H1 (cell line): Measurements from ENCODE around the gene ALDH4A1. TPM values are rescaled to one million over a fixed set of nuclear protein-coding genes. Genes with fewer than 3 reads are reported as not detected.

Experiments
- CTCF ChIA-PET: fragments of 300-600 bp; sonication (Branson Sonifier 250); formaldehyde crosslinking; loops from one replicate; lab custom pipeline; 2021; ENCODE audit not compliant: partially characterized antibody; lab: Charles Lee
- POLR2A ChIA-PET: fragments of 300-600 bp; sonication (Branson Sonifier 250); formaldehyde crosslinking; loops from one replicate; lab custom pipeline; 2021; ENCODE audit warnings: inconsistent platforms; ENCODE audit not compliant: partially characterized antibody; lab: Charles Lee
- DNase-seq, 2 experiments: peaks; one replicate each; pipeline versions ENCODE4 v3.0.0 to v3.0.0-alpha.2; 2010 to 2022; ENCODE audit warnings: low spot score in 2 of 2, low read depth in 1 of 2, mixed read lengths in 1 of 2
- FAIRE-seq: peaks from 2 replicates; lab custom pipeline; 2011; peaks lifted over from hg19 to GRCh38; lab: Jason Lieb, UNC
- H2AFZ ChIP-seq: 2 replicates; pipeline ENCODE4 v1.8.1; 2012; ENCODE audit warnings: low read length, inconsistent platforms
- H2AK5ac ChIP-seq: 2 replicates; pipeline ENCODE4 v1.6.1; 2013; ENCODE audit warnings: low read depth, low read length
- H2BK120ac ChIP-seq: replicated peaks from 2 replicates; pipeline ENCODE3; 2013; ENCODE audit warnings: low read depth, low read length, inconsistent platforms
- H2BK12ac ChIP-seq: 2 replicates; pipeline ENCODE4 v1.6.1; 2013; ENCODE audit warnings: low read depth, low read length
- H2BK15ac ChIP-seq: 2 replicates; pipeline ENCODE4 v1.6.1; 2013; ENCODE audit warnings: low read length
- H2BK20ac ChIP-seq: 2 replicates; pipeline ENCODE4 v1.6.1; 2013; ENCODE audit warnings: low read length
- H2BK5ac ChIP-seq: 2 replicates; pipeline ENCODE4 v1.6.1; 2013; ENCODE audit warnings: low read depth, low read length
- H3K14ac ChIP-seq: 2 replicates; pipeline ENCODE4 v1.6.1; 2013; ENCODE audit warnings: inconsistent platforms; ENCODE audit not compliant: insufficient read length
- H3K18ac ChIP-seq: 2 replicates; pipeline ENCODE4 v1.6.1; 2013; ENCODE audit warnings: low read length; ENCODE audit errors: extremely low read depth
- H3K23ac ChIP-seq: 2 replicates; pipeline ENCODE4 v1.6.1; 2013; ENCODE audit warnings: inconsistent platforms; ENCODE audit not compliant: insufficient read length
- H3K23me2 ChIP-seq: 2 replicates; pipeline ENCODE4 v1.6.1; 2013; ENCODE audit warnings: low read depth, low read length
- H3K27ac ChIP-seq: 2 replicates; pipeline ENCODE4 v1.6.1; 2011; ENCODE audit warnings: low read depth, low read length, inconsistent platforms
- H3K27me3 ChIP-seq, 4 experiments: replicated peaks in 1 of 4; 1 replicate in 1 of 4; 2 replicates in 3 of 4; pipeline versions ENCODE4 v1.6.1 to v1.8.1; 2011 to 2013; ENCODE audit warnings: low read length in 3 of 4, mild to moderate bottlenecking in 3 of 4, inconsistent platforms in 2 of 4, mixed read lengths in 2 of 4, moderate library complexity in 1 of 4; ENCODE audit not compliant: control insufficient read depth in 3 of 4, insufficient read depth in 3 of 4; ENCODE audit errors: extremely low read depth in 1 of 4
- H3K36me3 ChIP-seq, 4 experiments: 2 replicates each; pipeline versions ENCODE4 v1.6.1 to v1.8.1; 2011 to 2013; ENCODE audit warnings: mild to moderate bottlenecking in 4 of 4, low read length in 3 of 4, moderate library complexity in 2 of 4, control low read depth in 1 of 4, inconsistent platforms in 1 of 4; ENCODE audit not compliant: insufficient read depth in 4 of 4, control insufficient read depth in 2 of 4
- H3K4ac ChIP-seq: replicated peaks from 2 replicates; pipeline ENCODE3; 2013; ENCODE audit warnings: low read length, low read depth, mixed read lengths, inconsistent platforms; ENCODE audit not compliant: insufficient read length
- H3K4me1 ChIP-seq, 4 experiments: replicated peaks in 1 of 4; 1 replicate in 1 of 4; 2 replicates in 3 of 4; pipeline versions ENCODE4 v1.6.1 to v1.8.1; 2011 to 2013; ENCODE audit warnings: low read length in 3 of 4, inconsistent platforms in 2 of 4, mixed read lengths in 1 of 4; ENCODE audit not compliant: insufficient read depth in 4 of 4, control insufficient read depth in 3 of 4
- H3K4me2 ChIP-seq, 2 experiments: 2 replicates each; pipeline versions ENCODE4 v1.6.1 to v1.8.1; 2011 to 2013; ENCODE audit warnings: low read depth in 2 of 2, low read length in 2 of 2, control low read depth in 1 of 2, inconsistent platforms in 1 of 2, mild to moderate bottlenecking in 1 of 2; ENCODE audit not compliant: insufficient read depth in 1 of 2
- H3K4me3 ChIP-seq, 4 experiments: fragments of 200-600, 300-600 bp in 1 of 4; sonication (generic), shearing (Covaris generic), sonication (Bioruptor Twin) in 1 of 4; 2 replicates each; pipeline versions ENCODE4 v1.5.1 to v1.8.1; 2011 to 2016; ENCODE audit warnings: low read length in 4 of 4, low read depth in 3 of 4, control low read depth in 2 of 4, inconsistent platforms in 2 of 4, mild to moderate bottlenecking in 2 of 4, mixed read lengths in 1 of 4, moderate library complexity in 1 of 4; ENCODE audit not compliant: insufficient read depth in 2 of 4; ENCODE audit errors: extremely low read depth in 1 of 4
- H3K56ac ChIP-seq: replicated peaks from 2 replicates; pipeline ENCODE3; 2013; ENCODE audit warnings: low read depth, mild to moderate bottlenecking, mixed read lengths, low read length, inconsistent platforms; ENCODE audit not compliant: insufficient read length
- H3K79me1 ChIP-seq: 2 replicates; pipeline ENCODE4 v1.6.1; 2013; ENCODE audit warnings: low read depth, low read length, control low read depth
- H3K79me2 ChIP-seq, 2 experiments: 2 replicates each; pipeline versions ENCODE4 v1.6.1 to v1.8.1; 2012 to 2013; ENCODE audit warnings: low read length in 2 of 2, mild to moderate bottlenecking in 2 of 2, inconsistent platforms in 1 of 2; ENCODE audit not compliant: insufficient read depth in 2 of 2, control insufficient read depth in 1 of 2
- H3K9ac ChIP-seq, 4 experiments: replicated peaks in 1 of 4; 1 replicate in 1 of 4; 2 replicates in 3 of 4; pipeline versions ENCODE4 v1.6.1 to v1.8.1; 2011 to 2013; ENCODE audit warnings: low read depth in 3 of 4, low read length in 3 of 4, control low read depth in 2 of 4, mild to moderate bottlenecking in 2 of 4, moderate library complexity in 2 of 4, inconsistent platforms in 1 of 4; ENCODE audit errors: extremely low read depth in 1 of 4
- H3K9me3 ChIP-seq, 2 experiments: 2 replicates each; pipeline versions ENCODE4 v1.6.1 to v1.8.1; 2012 to 2013; ENCODE audit warnings: mild to moderate bottlenecking in 2 of 2, moderate library complexity in 2 of 2, control low read depth in 1 of 2, inconsistent platforms in 1 of 2, low read depth in 1 of 2, low read length in 1 of 2, mixed read lengths in 1 of 2; ENCODE audit not compliant: insufficient read depth in 2 of 2
- H4K20me1 ChIP-seq, 2 experiments: replicated peaks in 1 of 2; 2 replicates each; pipeline versions ENCODE3 to v1.8.1; 2011 to 2013; ENCODE audit warnings: inconsistent platforms in 2 of 2, low read length in 2 of 2, mild to moderate bottlenecking in 1 of 2; ENCODE audit not compliant: insufficient read depth in 2 of 2, control insufficient read depth in 1 of 2
- H4K5ac ChIP-seq: 2 replicates; pipeline ENCODE4 v1.6.1; 2013; ENCODE audit warnings: low read length, low read depth, mixed read lengths, inconsistent platforms; ENCODE audit not compliant: insufficient read length
- H4K8ac ChIP-seq: 2 replicates; pipeline ENCODE4 v1.8.0; 2013; ENCODE audit warnings: mild to moderate bottlenecking, moderate library complexity, low read length, inconsistent platforms; ENCODE audit not compliant: insufficient read depth; ENCODE audit errors: extremely low read depth
- H4K91ac ChIP-seq: replicated peaks from 2 replicates; pipeline ENCODE3; 2013; ENCODE audit warnings: low read length, mixed read lengths, inconsistent platforms; ENCODE audit not compliant: insufficient read length
- BACH1 ChIP-seq: IDR thresholded peaks from 2 replicates; pipeline ENCODE4 v1.6.1; 2012; ENCODE audit warnings: low read length, improper control_type of control experiment
- WGBS, 2 experiments: shearing (Covaris generic) in 1 of 2; methylation state at CpG; one replicate each; pipeline versions ENCODE4 v1.1.6 to v1.1.7; 2013 to 2015; ENCODE audit warnings: low lambda C conversion rate in 2 of 2, mixed read lengths in 2 of 2, inconsistent platforms in 1 of 2, low coverage in 1 of 2, missing lambda C conversion rate in 1 of 2; ENCODE audit not compliant: insufficient replicate concordance in 2 of 2, insufficient coverage in 1 of 2, insufficient read length in 1 of 2; ENCODE audit errors: extremely low coverage in 1 of 2, missing lambda C conversion rate in 1 of 2; 5-methylcytosine and 5-hydroxymethylcytosine counted together
- polyA plus RNA-seq, 7 experiments: library from polyadenylated mRNA; depleted of rRNA in 3 of 7; stranded (reverse) in 5 of 7; unstranded in 2 of 7; fragments of >200 nt in 5 of 7; fragments of 200-250 nt in 2 of 7; gene quantifications; 1 replicate in 5 of 7; 2 replicates in 1 of 7; 4 replicates in 1 of 7; pipeline versions ENCODE4 v1.2.1 to v1.2.3, GENCODE V29; 2011 to 2013; ENCODE audit warnings: missing spikeins in 2 of 7, mixed read lengths in 2 of 7
- total RNA-seq: library from RNA; stranded (reverse); fragmentation: NEBNext Ultra II Directional; extraction: Animal tissue kit (Norgen Biotek cat#: 25700); gene quantifications from 2 replicates; pipeline ENCODE4 v1.2.1, GENCODE V29; 2021

Gene ALDH4A1
- total and polyA plus RNA-seq, 2 of the 8 experiments (the other 6 are each of a cell fraction or from before 2014, with no cell fraction given): 30.3 to 35.9 TPM

- no peaks in the 10 kb centered on the region for H3K9me3 ChIP-seq
- no peak overlapping the region for H3K4me3 ChIP-seq
- no peak for DNase-seq
- H2BK12ac ChIP-seq: no peak overlapping the region
- WGBS, 2 experiments: 84% methylated on average over 8 of the region's 8 CpGs; no CpG with 5 or more reads in 1 of the 2 experiments
- H3K18ac ChIP-seq: no peak overlapping the region
- 0 out of 2 replicates have a peak overlapping the region, but pooled peaks have one; percentile 29 for H2BK15ac ChIP-seq
- no peaks in the 10 kb centered on the region for H3K27me3 ChIP-seq
- no peaks in the 10 kb centered on the region for H3K36me3 ChIP-seq
- H3K56ac ChIP-seq: no peak overlapping the region
- H2BK5ac ChIP-seq: no peak overlapping the region
- no peak overlapping the region for H3K23ac ChIP-seq
- no peak overlapping the region for H3K4ac ChIP-seq
- peaks cover 4 to 36% (median 25%) of the 10 kb centered on the region in 4 experiments for H3K4me1 ChIP-seq
- H3K9ac ChIP-seq: no peak overlapping the region
- no peak overlapping the region for H2BK120ac ChIP-seq
- H4K20me1 ChIP-seq: peaks cover 0 to 2% of the 10 kb centered on the region in 2 experiments
- POLR2A ChIA-PET: interaction anchor here (1.0 to 3.0 kb wide), 4 partner anchors 9 to 48 kb away, joined by 3 to 12 read pairs (median 5); no protein-coding TSS in a partner anchor
- no peak overlapping the region for H2AFZ ChIP-seq
- CTCF ChIA-PET: interaction anchor here (1.0 to 12.8 kb wide), 8 partner anchors 8 to 53 kb away, joined by 3 to 105 read pairs (median 4); no protein-coding TSS in a partner anchor
- H3K23me2 ChIP-seq: no peaks in the 10 kb centered on the region
- no peak for FAIRE-seq
- no peak overlapping the region for H3K4me2 ChIP-seq
- H3K79me2 ChIP-seq: no peaks in the 10 kb centered on the region; a peak in 1 of 4 replicates
- no peak overlapping the region for H2BK20ac ChIP-seq
- no peak overlapping the region for H3K14ac ChIP-seq
- H3K27ac ChIP-seq: no peak overlapping the region
- H2AK5ac ChIP-seq: no peak overlapping the region
- H3K79me1 ChIP-seq: peaks cover 7% of the 10 kb centered on the region
- H4K8ac ChIP-seq: no peak overlapping the region
- no peak for TF ChIP-seq BACH1
- H4K91ac ChIP-seq: no peak overlapping the region
- no peak overlapping the region for H4K5ac ChIP-seq
Measured at GRCh38 chr1:18937539-18937938, 35.2 kb upstream of the ALDH4A1 start.
